ENCODE measurements around the gene KCNJ10. TPM values are rescaled to one million over a fixed set of nuclear protein-coding genes. Genes with fewer than 3 reads are reported as not detected.

Gene KCNJ10
- total RNA-seq, 4 donors from 2014 or later = not detected

DNA sequence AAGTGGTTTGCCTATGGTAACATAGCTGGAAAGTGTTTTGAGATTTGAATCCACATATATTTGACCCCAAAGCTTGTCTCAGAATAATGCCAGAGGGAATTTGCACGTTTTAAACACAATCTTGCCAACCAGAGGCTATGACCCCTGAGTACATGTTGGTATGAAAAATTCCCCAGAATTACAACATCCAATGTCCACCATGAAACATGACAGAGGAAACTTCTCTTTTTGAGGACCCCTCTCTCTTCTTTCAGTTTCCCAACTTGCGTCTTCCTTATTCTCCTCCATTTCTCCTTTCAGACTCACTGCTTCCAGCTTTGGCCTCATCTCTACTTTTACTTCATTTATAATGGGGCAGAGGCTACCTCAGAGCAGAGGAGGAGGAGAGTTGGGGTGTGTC is 5.9 kb upstream of the KCNJ10 start:
- no peaks in the 10 kb centered on the region for H3K9me3 ChIP-seq
- peaks cover 3% of the 10 kb centered on the region for H3K4me1 ChIP-seq
- no peak overlapping the region for H3K27ac ChIP-seq
- 62% methylated on average over 2 of the region's 2 CpGs for WGBS
- TF ChIP-seq CTCF (IDR thresholded peaks at IDR 0.05) = no peak
- no peak for TF ChIP-seq EP300 (IDR thresholded peaks at IDR 0.05)
- TF ChIP-seq POLR2A (IDR thresholded peaks at IDR 0.05) = no peak
- no peak for TF ChIP-seq POLR2AphosphoS5 (IDR thresholded peaks at IDR 0.05)
- no peaks in the 10 kb centered on the region for H3K36me3 ChIP-seq
- H3K4me3 ChIP-seq = no peak overlapping the region
- DNase-seq (ENCODE audit: low spot score in 2 of 2) = no peak
- peaks cover 34% of the 10 kb centered on the region for H3K27me3 ChIP-seq

DNA sequence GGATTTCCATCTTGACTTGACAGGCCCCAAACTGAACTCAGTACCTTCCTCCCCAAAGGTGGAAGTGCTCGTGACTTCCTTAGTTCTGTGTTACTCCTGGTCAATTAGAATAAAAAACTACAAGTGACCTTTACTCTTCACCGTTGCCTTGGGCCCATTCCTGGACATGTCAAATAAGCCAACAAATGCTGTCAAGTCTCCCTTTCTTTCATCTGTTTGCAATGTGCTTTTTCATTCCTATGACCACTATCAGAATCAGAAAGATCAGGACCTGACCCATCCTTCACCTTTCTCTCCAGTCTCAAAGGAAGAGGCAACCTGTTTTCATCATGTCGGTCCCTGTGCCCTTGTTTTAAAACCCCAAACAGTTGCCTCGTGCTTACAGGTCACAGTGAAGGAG is 4.9 kb upstream of the KCNJ10 start:
- H3K4me3 ChIP-seq = no peak overlapping the region
- no peaks in the 10 kb centered on the region for H3K36me3 ChIP-seq
- peaks cover 32% of the 10 kb centered on the region for H3K27me3 ChIP-seq
- peaks cover 12% of the 10 kb centered on the region for H3K4me1 ChIP-seq
- WGBS = 69% methylated on average over 4 of the region's 4 CpGs
- TF ChIP-seq POLR2A (IDR thresholded peaks at IDR 0.05) (no peak), EP300 (IDR thresholded peaks at IDR 0.05) (no peak), POLR2AphosphoS5 (IDR thresholded peaks at IDR 0.05) (no peak), CTCF (IDR thresholded peaks at IDR 0.05) (no peak)
- no peak for DNase-seq (ENCODE audit: low spot score in 2 of 2)
- no peaks in the 10 kb centered on the region for H3K9me3 ChIP-seq
- H3K27ac ChIP-seq = no peak overlapping the region

DNA sequence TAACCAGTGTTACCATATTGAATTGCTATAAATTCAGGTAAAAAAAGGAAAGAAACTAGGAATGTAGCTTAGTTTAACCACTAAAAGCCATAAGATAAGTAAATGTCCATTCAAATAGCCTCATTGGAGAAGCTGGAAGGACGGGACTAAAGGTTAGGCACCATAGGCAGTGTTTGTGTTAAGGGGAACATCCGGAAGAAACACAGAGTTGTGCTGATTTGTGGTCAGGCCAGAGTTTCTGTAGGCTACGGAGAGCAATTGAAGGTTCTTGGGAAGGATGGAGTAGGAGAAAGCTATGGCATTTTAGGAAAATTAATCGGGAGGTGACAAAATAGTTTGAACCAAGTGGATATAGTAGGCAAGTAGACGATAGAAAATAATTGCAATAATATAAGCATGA is 1.3 kb upstream of the KCNJ10 start:
- Histone ChIP-seq H3K4me3 (no peak overlapping the region), H3K9me3 (no peaks in the 10 kb centered on the region), H3K27ac (no peak overlapping the region), H3K36me3 (no peaks in the 10 kb centered on the region), H3K27me3 (peaks cover 15% of the 10 kb centered on the region), H3K4me1 (peaks cover 14% of the 10 kb centered on the region)
- WGBS = 90% methylated on average over 5 of the region's 5 CpGs
- TF ChIP-seq CTCF (IDR thresholded peaks at IDR 0.05) (no peak), POLR2A (IDR thresholded peaks at IDR 0.05) (no peak), POLR2AphosphoS5 (IDR thresholded peaks at IDR 0.05) (no peak), EP300 (IDR thresholded peaks at IDR 0.05) (no peak)
- no peak for DNase-seq (ENCODE audit: low spot score in 2 of 2)

DNA sequence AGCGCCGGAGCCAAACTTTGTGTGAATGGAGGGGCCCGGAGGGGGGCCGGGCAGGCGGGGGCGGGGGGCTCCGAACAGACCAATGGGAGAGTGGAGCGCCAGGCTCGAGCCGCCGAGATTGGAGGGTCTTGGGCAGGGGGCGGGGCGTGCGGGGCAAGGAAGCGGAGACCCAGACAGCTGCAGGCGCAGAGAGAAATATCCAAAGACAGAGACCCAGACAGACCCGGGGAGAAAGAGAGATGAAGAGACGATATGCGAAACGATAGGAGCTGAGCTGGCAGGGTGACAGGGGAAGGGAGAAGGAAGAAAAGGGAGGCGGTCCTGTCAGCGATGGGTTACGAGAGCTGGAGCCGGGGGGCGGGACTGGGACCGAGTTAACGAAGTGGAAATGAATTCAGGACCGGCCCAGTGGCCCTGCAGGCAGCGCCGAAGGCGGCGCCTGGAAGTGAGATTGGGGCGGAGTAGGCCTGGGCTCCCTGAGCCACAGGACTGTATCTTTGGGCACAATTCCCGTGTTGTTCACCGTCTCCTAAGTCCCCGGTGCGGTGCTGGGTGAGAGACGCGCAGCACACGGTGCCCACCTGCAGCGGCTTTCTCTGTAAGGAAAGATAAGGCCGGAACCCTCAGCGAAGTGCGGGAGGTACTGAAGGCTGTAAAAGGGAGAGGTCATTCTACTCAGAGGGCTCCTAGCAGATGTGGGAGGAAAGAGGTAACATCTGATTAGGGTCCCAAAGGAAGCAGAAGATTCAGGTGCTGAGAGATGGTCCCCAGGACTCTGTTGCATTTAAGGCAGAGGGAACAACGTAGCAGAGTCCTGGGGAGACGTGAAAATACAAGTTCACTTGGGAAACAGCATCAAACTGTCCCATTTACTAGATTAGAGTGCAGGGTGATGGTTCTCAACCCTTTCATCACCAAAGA is 543 bp upstream of the KCNJ10 start:
- no peak for TF ChIP-seq POLR2A (IDR thresholded peaks at IDR 0.05)
- TF ChIP-seq EP300 (IDR thresholded peaks at IDR 0.05) = no peak
- no peak for TF ChIP-seq POLR2AphosphoS5 (IDR thresholded peaks at IDR 0.05)
- TF ChIP-seq CTCF (IDR thresholded peaks at IDR 0.05) = no peak
- 2% methylated on average over 35 of the region's 46 CpGs for WGBS
- peaks cover 15% of the 10 kb centered on the region for H3K27me3 ChIP-seq

DNA sequence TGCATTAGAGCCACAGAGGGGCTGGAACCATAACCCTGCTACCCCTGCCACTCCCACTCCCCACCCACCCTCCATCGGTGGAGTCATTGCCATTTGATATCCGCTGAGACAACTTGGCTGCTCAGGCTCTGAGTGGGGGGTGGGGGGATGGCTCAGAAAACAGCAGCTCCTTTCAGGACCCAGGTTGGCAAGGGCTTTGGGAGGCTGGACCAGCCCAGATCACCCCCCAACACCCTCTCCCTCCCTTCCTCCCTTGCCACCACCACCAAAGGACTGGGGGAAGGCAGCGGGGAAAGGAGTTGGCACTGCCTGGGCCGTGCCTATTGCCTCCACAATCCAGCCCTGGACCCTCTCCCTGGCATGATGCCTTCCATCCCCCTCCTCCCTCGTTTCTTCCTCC is 1.7 kb downstream of the KCNJ10 start:
- no peak for DNase-seq (ENCODE audit: low spot score in 2 of 2)
- Histone ChIP-seq H3K4me1 (peaks cover 14% of the 10 kb centered on the region), H3K27me3 (peaks cover 15% of the 10 kb centered on the region), H3K27ac (no peak overlapping the region), H3K36me3 (no peaks in the 10 kb centered on the region), H3K4me3 (no peak overlapping the region), H3K9me3 (no peaks in the 10 kb centered on the region)
- TF ChIP-seq POLR2AphosphoS5 (IDR thresholded peaks at IDR 0.05) = no peak
- TF ChIP-seq EP300 (IDR thresholded peaks at IDR 0.05) = no peak
- TF ChIP-seq CTCF (IDR thresholded peaks at IDR 0.05) = no peak
- no peak for TF ChIP-seq POLR2A (IDR thresholded peaks at IDR 0.05)
- 80% methylated on average over 5 of the region's 5 CpGs for WGBS

More for the DNA sequence above, 543 bp upstream of the KCNJ10 start:
- Histone ChIP-seq H3K27ac (no peak overlapping the region), H3K4me3 (peak overlapping the region; percentile 51), H3K36me3 (no peaks in the 10 kb centered on the region), H3K9me3 (no peaks in the 10 kb centered on the region), H3K4me1 (peaks cover 14% of the 10 kb centered on the region)
- DNase-seq (ENCODE audit: low spot score in 2 of 2) = peak in 1 of 2 donors; percentile 86

Data from suprapubic skin (tissue), 4 donors.